ENCODE data around the gene FBF1. TPM values are rescaled to one million over a fixed set of nuclear protein-coding genes. Genes with fewer than 3 reads are reported as not detected.
"Not testable (repeated sequence)": the region's sequence is repeated elsewhere in the genome, so short reads cannot be mapped to it uniquely, and the experiment has no call there.

Gene FBF1
- total RNA-seq, 2 donors from 2014 or later = 18.9 to 31.3 TPM

- no peak for TF ChIP-seq POLR2A (IDR thresholded peaks at IDR 0.05)
- TF ChIP-seq POLR2AphosphoS5 (IDR thresholded peaks at IDR 0.05) = peak; percentile 2
- H3K4me1 ChIP-seq (replicated peaks) = peaks cover 9% of the 10 kb centered on the region
- intact Hi-C loops (cut with DNase I) = no loop called here
Observed at GRCh38 chr17:75869282-75870141, 71.3 kb downstream of the FBF1 start.

GRCh38 chr17:75868730-75869281 is 72.0 kb downstream of the FBF1 start:
- H3K4me1 ChIP-seq (replicated peaks) = not testable (repeated sequence)

More at GRCh38 chr17:75869282-75870141, 71.3 kb downstream of the FBF1 start:
- no peaks in the 10 kb centered on the region for H3K36me3 ChIP-seq
- H3K9me3 ChIP-seq = no peaks in the 10 kb centered on the region
- DNase-seq (ENCODE audit: low spot score) = no peak
- H3K27ac ChIP-seq = peak overlapping the region; percentile 57 to 74
- no peak overlapping the region for H3K4me3 ChIP-seq
- no peaks in the 10 kb centered on the region for H3K27me3 ChIP-seq (replicated peaks; ENCODE audit: insufficient read depth)
- 27% methylated on average over 23 of the region's 23 CpGs for WGBS

GRCh38 chr17:75865404-75866188 is 75.2 kb downstream of the FBF1 start:
- DNase-seq (ENCODE audit: low spot score); H3K27ac ChIP-seq; H3K4me3 ChIP-seq; H3K27me3 ChIP-seq (replicated peaks; ENCODE audit: insufficient read depth); intact Hi-C loops (cut with DNase I); H3K9me3 ChIP-seq; H3K36me3 ChIP-seq; H3K4me1 ChIP-seq (replicated peaks): not testable (repeated sequence)
- WGBS = 81% methylated on average over 17 of the region's 17 CpGs

More at GRCh38 chr17:75868730-75869281, 72.0 kb downstream of the FBF1 start:
- peak overlapping the region; percentile 57 to 74 for H3K27ac ChIP-seq
- H3K36me3 ChIP-seq; H3K9me3 ChIP-seq; DNase-seq (ENCODE audit: low spot score); H3K27me3 ChIP-seq (replicated peaks; ENCODE audit: insufficient read depth); H3K4me3 ChIP-seq; intact Hi-C loops (cut with DNase I): not testable (repeated sequence)
- WGBS = 68% methylated on average over 12 of the region's 12 CpGs

DNA sequence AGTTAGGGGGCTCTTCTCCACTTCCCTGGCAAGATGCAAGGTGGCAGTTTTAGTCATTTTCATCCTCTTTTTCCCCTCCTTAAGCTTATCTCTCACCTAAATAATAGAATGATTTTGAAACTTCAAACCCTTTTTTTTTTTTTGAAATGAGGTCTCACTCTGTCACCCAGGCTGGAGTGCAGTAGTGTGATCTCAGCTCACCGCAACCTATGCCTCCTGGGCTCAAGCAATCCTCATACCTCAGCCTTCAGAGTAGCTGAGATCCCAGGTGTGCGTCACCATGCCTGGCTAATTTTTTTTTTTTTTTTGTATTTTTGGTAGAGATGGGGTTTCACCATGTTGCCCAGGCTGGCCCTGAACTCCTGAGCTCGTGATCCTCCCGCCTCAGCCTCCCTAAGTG is 76.0 kb downstream of the FBF1 start:
- DNase-seq (ENCODE audit: low spot score); H3K9me3 ChIP-seq; H3K4me3 ChIP-seq; intact Hi-C loops (cut with DNase I); H3K36me3 ChIP-seq; H3K4me1 ChIP-seq (replicated peaks); H3K27me3 ChIP-seq (replicated peaks; ENCODE audit: insufficient read depth): not testable (repeated sequence)
- H3K27ac ChIP-seq = peak overlapping the region in 1 of 2 donors; percentile 27
- 68% methylated on average over 4 of the region's 4 CpGs for WGBS

GRCh38 chr17:75864448-75864871 is 76.4 kb downstream of the FBF1 start:
- Histone ChIP-seq H3K27me3 (replicated peaks; ENCODE audit: insufficient read depth) (no peaks in the 10 kb centered on the region), H3K4me1 (replicated peaks) (no peaks in the 10 kb centered on the region), H3K36me3 (no peaks in the 10 kb centered on the region), H3K4me3 (no peak overlapping the region), H3K9me3 (no peaks in the 10 kb centered on the region), H3K27ac (peak overlapping the region in 1 of 2 donors; percentile 27)
- intact Hi-C loops (cut with DNase I) = no loop called here
- no peak for DNase-seq (ENCODE audit: low spot score)
- WGBS = 14% methylated on average over 8 of the region's 8 CpGs
- TF ChIP-seq, protein P1, sequence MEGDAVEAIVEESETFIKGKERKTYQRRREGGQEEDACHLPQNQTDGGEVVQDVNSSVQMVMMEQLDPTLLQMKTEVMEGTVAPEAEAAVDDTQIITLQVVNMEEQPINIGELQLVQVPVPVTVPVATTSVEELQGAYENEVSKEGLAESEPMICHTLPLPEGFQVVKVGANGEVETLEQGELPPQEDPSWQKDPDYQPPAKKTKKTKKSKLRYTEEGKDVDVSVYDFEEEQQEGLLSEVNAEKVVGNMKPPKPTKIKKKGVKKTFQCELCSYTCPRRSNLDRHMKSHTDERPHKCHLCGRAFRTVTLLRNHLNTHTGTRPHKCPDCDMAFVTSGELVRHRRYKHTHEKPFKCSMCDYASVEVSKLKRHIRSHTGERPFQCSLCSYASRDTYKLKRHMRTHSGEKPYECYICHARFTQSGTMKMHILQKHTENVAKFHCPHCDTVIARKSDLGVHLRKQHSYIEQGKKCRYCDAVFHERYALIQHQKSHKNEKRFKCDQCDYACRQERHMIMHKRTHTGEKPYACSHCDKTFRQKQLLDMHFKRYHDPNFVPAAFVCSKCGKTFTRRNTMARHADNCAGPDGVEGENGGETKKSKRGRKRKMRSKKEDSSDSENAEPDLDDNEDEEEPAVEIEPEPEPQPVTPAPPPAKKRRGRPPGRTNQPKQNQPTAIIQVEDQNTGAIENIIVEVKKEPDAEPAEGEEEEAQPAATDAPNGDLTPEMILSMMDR (IDR thresholded peaks at IDR 0.05) = no peak
- TF ChIP-seq POLR2AphosphoS5 (IDR thresholded peaks at IDR 0.05) = peak; percentile 32

GRCh38 chr17:75861927-75862317 is 78.9 kb downstream of the FBF1 start:
- TF ChIP-seq POLR2A (IDR thresholded peaks at IDR 0.05) = no peak
- TF ChIP-seq POLR2AphosphoS5 (IDR thresholded peaks at IDR 0.05) = no peak
- TF ChIP-seq, protein P1 (IDR thresholded peaks at IDR 0.05) = no peak
- intact Hi-C loops (cut with DNase I) = no loop called here
- no peaks in the 10 kb centered on the region for H3K36me3 ChIP-seq
- 79% methylated on average over 9 of the region's 9 CpGs for WGBS
- H3K9me3 ChIP-seq = no peaks in the 10 kb centered on the region
- DNase-seq (ENCODE audit: low spot score) = no peak
- H3K27me3 ChIP-seq (replicated peaks; ENCODE audit: insufficient read depth) = no peaks in the 10 kb centered on the region
- no peak overlapping the region for H3K4me3 ChIP-seq
- no peaks in the 10 kb centered on the region for H3K4me1 ChIP-seq (replicated peaks)
- H3K27ac ChIP-seq = no peak overlapping the region

Other genes starting within 250 kb of the FBF1 start
- gene ITGB4, start 219.6 kb downstream of the FBF1 start, total RNA-seq = 100 to 1,000 TPM in 1 of 2 donors, 10 to 100 TPM in 1; 81.0 to 105 TPM
- gene GALK1, start 175.8 kb downstream of the FBF1 start, total RNA-seq = 10 to 100 TPM; 28.1 to 28.5 TPM
- 10 to 100 TPM; 68.9 to 72.5 TPM for gene UNK, start 156.2 kb downstream of the FBF1 start, total RNA-seq
- 10 to 100 TPM in 1 of 2 donors, 1 to 10 TPM in 1; 2.9 to 16.2 TPM for gene UNC13D, start 96.6 kb downstream of the FBF1 start, total RNA-seq
- gene WBP2, start 85.7 kb downstream of the FBF1 start, total RNA-seq = 100 to 1,000 TPM in 1 of 2 donors, 10 to 100 TPM in 1; 88.9 to 125 TPM
- 10 to 100 TPM; 21.3 to 62.9 TPM for gene TRIM47, start 62.5 kb downstream of the FBF1 start, total RNA-seq
- gene TRIM65, start 44.1 kb downstream of the FBF1 start, total RNA-seq = 10 to 100 TPM; 27.5 to 28.1 TPM
- gene MRPL38, start 36.2 kb downstream of the FBF1 start, total RNA-seq = 10 to 100 TPM; 40.3 to 85.6 TPM
- 10 to 100 TPM; 75.5 to 79.0 TPM for gene ACOX1, start 38.1 kb upstream of the FBF1 start, total RNA-seq
- 10 to 100 TPM; 20.9 to 25.1 TPM for gene TEN1, start 38.2 kb upstream of the FBF1 start, total RNA-seq
- 10 to 100 TPM; 16.9 to 17.2 TPM for gene CDK3, start 59.8 kb upstream of the FBF1 start, total RNA-seq
- gene EVPL, start 86.3 kb upstream of the FBF1 start, total RNA-seq = 10 to 100 TPM; 23.0 to 29.1 TPM
- 10 to 100 TPM; 33.5 to 51.2 TPM for gene SRP68, start 131.5 kb upstream of the FBF1 start, total RNA-seq
- gene GALR2, start 133.7 kb upstream of the FBF1 start, total RNA-seq = under 1 TPM in 1 of 2 donors, not detected in 1; 0.80 TPM
- not detected for gene ZACN, start 138.1 kb upstream of the FBF1 start, total RNA-seq
- 100 to 1,000 TPM; 136 to 159 TPM for gene EXOC7, start 162.7 kb upstream of the FBF1 start, total RNA-seq
- 10 to 100 TPM in 1 of 2 donors, under 1 TPM in 1; 0.55 to 11.2 TPM for gene FOXJ1, start 200.2 kb upstream of the FBF1 start, total RNA-seq